ENCODE results near the gene KCTD1.

DNA sequence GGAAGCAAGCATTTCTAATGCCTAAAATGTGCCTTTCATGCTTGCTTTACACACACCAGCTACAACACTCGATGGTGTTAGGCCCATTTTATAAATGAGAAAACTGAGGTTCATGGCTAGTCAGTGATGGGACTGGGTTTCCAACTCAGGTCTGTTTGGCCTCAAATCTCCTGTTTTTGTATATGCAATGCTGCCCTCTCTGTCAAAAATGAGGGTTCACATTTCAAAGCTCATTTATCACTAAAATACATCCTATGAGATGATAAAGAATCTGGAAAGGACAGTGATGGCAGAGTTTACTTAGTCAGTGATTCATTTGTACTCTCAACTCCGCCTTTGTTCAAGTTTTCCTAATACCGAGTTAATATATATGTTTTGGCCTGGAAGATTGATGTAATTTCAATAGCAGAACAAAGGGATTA is 92.3 kb downstream of the KCTD1 start:
- TF ChIP-seq FOXA1 (IDR thresholded peaks at IDR 0.05) (no peak), FOXM1 (IDR thresholded peaks at IDR 0.05; ENCODE audit: borderline replicate concordance) (no peak), ELF4 (IDR thresholded peaks at IDR 0.05) (no peak), FOXK2 (IDR thresholded peaks at IDR 0.05) (no peak), HDGF (IDR thresholded peaks at IDR 0.05; ENCODE audit: borderline replicate concordance) (no peak)
